Panc1 (cell line): ENCODE results near the gene PRDX5.

Experiments used
- CTCF ChIP-seq: fragments of 450-650 bp; IDR thresholded peaks from 2 replicates; pipeline ENCODE4 v1.5.1; 2017; ENCODE audit warnings: mild to moderate bottlenecking
- SIN3A ChIP-seq: IDR thresholded peaks from 2 replicates; pipeline ENCODE4 v1.6.1; 2012; ENCODE audit warnings: low read depth, mild to moderate bottlenecking, low read length, moderate library complexity, borderline replicate concordance; ENCODE audit not compliant: insufficient read depth

GRCh38 chr11:64313491-64314145 is 4.3 kb upstream of the PRDX5 start:
- no peak for TF ChIP-seq CTCF
- TF ChIP-seq SIN3A: no peak
